Neural progenitor cell (in vitro differentiated cells): ENCODE data around the gene ARFGAP3. TPM values are rescaled to one million over a fixed set of nuclear protein-coding genes. Genes with fewer than 3 reads are reported as not detected.

Source experiments
- DNase-seq: peaks from one replicate; pipeline ENCODE4 v3.0.0-alpha.2; 2016; ENCODE audit warnings: low spot score
- H2AFZ ChIP-seq: fragments of 200-600 bp; sonication (generic); replicated peaks from 2 replicates; pipeline ENCODE4 v1.6.1; 2016; ENCODE audit warnings: antibody characterized with exemption
- H3F3A ChIP-seq: fragments of 200-600 bp; sonication (generic); 2 replicates; pipeline ENCODE4 v1.6.1; 2016; ENCODE audit warnings: antibody characterized with exemption, low read depth
- H3K27ac ChIP-seq: fragments of 200-600 bp; sonication (generic); 2 replicates; pipeline ENCODE4 v1.5.1; 2016; ENCODE audit warnings: mild to moderate bottlenecking
- H3K27me3 ChIP-seq: fragments of 200-600 bp; sonication (generic); 2 replicates; pipeline ENCODE4 v1.6.1; 2016; ENCODE audit warnings: mild to moderate bottlenecking, moderate library complexity
- H3K36me3 ChIP-seq: fragments of 200-600 bp; sonication (generic); 2 replicates; pipeline ENCODE4 v1.5.1; 2016
- H3K4me1 ChIP-seq: fragments of 200-600 bp; sonication (generic); 2 replicates; pipeline ENCODE4 v1.6.1; 2016; ENCODE audit warnings: mixed run types
- H3K4me2 ChIP-seq: fragments of 200-600 bp; sonication (generic); 2 replicates; pipeline ENCODE4 v1.6.1; 2016
- H3K4me3 ChIP-seq: fragments of 200-600 bp; sonication (generic); 2 replicates; pipeline ENCODE4 v1.5.1; 2016
- H3K79me2 ChIP-seq: fragments of 200-600 bp; sonication (generic); 2 replicates; pipeline ENCODE4 v1.6.1; 2016; ENCODE audit warnings: low read depth
- H3K9ac ChIP-seq: fragments of 200-600 bp; sonication (generic); 2 replicates; pipeline ENCODE4 v1.6.1; 2016
- H3K9me3 ChIP-seq: fragments of 200-600 bp; sonication (generic); 2 replicates; pipeline ENCODE4 v1.5.1; 2016; ENCODE audit warnings: low read depth
- H4K20me1 ChIP-seq: fragments of 200-600 bp; sonication (generic); 2 replicates; pipeline ENCODE4 v1.6.1; 2016; ENCODE audit warnings: low read depth
- H3K27ac Mint-ChIP-seq: 3 replicates; pipeline ENCODE4 v1.8.0; 2021; ENCODE audit warnings: mixed read lengths
- H3K27me3 Mint-ChIP-seq: 2 replicates; pipeline ENCODE4 v1.8.0; 2022; ENCODE audit warnings: low read depth, mild to moderate bottlenecking, inconsistent platforms, moderate library complexity, mixed read lengths; ENCODE audit not compliant: insufficient read depth
- H3K36me3 Mint-ChIP-seq: 3 replicates; pipeline ENCODE4 v1.8.0; 2021; ENCODE audit warnings: mixed read lengths
- H3K4me1 Mint-ChIP-seq: 3 replicates; pipeline ENCODE4 v1.8.0; 2021; ENCODE audit warnings: mixed read lengths
- H3K4me3 Mint-ChIP-seq: 3 replicates; pipeline ENCODE4 v1.8.0; 2021; ENCODE audit warnings: mild to moderate bottlenecking, moderate library complexity, mixed read lengths
- H3K9me3 Mint-ChIP-seq: 3 replicates; pipeline ENCODE4 v1.8.0; 2020; ENCODE audit warnings: mixed read lengths
- CTCF ChIP-seq: fragments of 200-600 bp; sonication (generic); IDR thresholded peaks from 2 replicates; pipeline ENCODE4 v1.5.1; 2017; ENCODE audit warnings: antibody characterized with exemption, mild to moderate bottlenecking
- EZH2 ChIP-seq: fragments of 200-600 bp; sonication (generic); IDR thresholded peaks from 2 replicates; pipeline ENCODE4 v1.6.1; 2017; ENCODE audit warnings: antibody characterized with exemption, mild to moderate bottlenecking, moderate library complexity
- EZH2phosphoT487 ChIP-seq: fragments of 200-600 bp; sonication (generic); IDR thresholded peaks from 2 replicates; pipeline ENCODE4 v1.6.1; 2017; ENCODE audit warnings: antibody characterized with exemption
- total RNA-seq: library from RNA; depleted of rRNA; stranded (reverse); fragments of >200 nt; gene quantifications from 2 replicates; pipeline ENCODE4 v1.2.3, GENCODE V29; 2015; ENCODE audit warnings: low replicate concordance

Gene ARFGAP3
- total RNA-seq, 1 donor from 2014 or later: 53.9 TPM

GRCh38 chr22:42831712-42832111, 25.4 kb downstream of the ARFGAP3 start:
- Histone ChIP-seq H4K20me1 (no peaks in the 10 kb centered on the region), H3K9me3 (no peaks in the 10 kb centered on the region), H3K27me3 (no peaks in the 10 kb centered on the region), H3K4me3 (no peak overlapping the region), H3K36me3 (peaks cover 6% of the 10 kb centered on the region), H3K4me2 (no peak overlapping the region), H3K4me1 (no peaks in the 10 kb centered on the region), H3F3A (no peaks in the 10 kb centered on the region), H3K79me2 (no peaks in the 10 kb centered on the region), H3K9ac (no peak overlapping the region), H2AFZ (no peak overlapping the region), H3K27ac (no peak overlapping the region)
- TF ChIP-seq EZH2 (no peak), CTCF (no peak), EZH2phosphoT487 (no peak)
- Mint-ChIP-seq H3K36me3 (peaks cover 15% of the 10 kb centered on the region), H3K27me3 (no peaks in the 10 kb centered on the region), H3K4me3 (no peak overlapping the region), H3K9me3 (no peaks in the 10 kb centered on the region), H3K4me1 (no peaks in the 10 kb centered on the region), H3K27ac (no peak overlapping the region)
- no peak for DNase-seq

GRCh38 chr22:42830161-42830560, 26.9 kb downstream of the ARFGAP3 start:
- H3K4me1 Mint-ChIP-seq: no peaks in the 10 kb centered on the region
- H3K4me2 ChIP-seq: no peak overlapping the region

GRCh38 chr22:42829302-42829701, 27.8 kb downstream of the ARFGAP3 start:
- H3K27ac ChIP-seq: no peak overlapping the region
- peaks cover 6% of the 10 kb centered on the region for H3K36me3 ChIP-seq
- no peak for DNase-seq
- no peak overlapping the region for H3K4me3 Mint-ChIP-seq
- no peaks in the 10 kb centered on the region for H3K79me2 ChIP-seq
- no peak overlapping the region for H3K27ac Mint-ChIP-seq
- no peaks in the 10 kb centered on the region for H3K4me1 ChIP-seq
- no peak for TF ChIP-seq EZH2phosphoT487
- TF ChIP-seq EZH2: no peak
- TF ChIP-seq CTCF: no peak
- H3K36me3 Mint-ChIP-seq: peaks cover 14% of the 10 kb centered on the region
- no peak overlapping the region for H3K9ac ChIP-seq
- no peaks in the 10 kb centered on the region for H3K9me3 ChIP-seq
- no peaks in the 10 kb centered on the region for H3F3A ChIP-seq
- no peak overlapping the region for H3K4me3 ChIP-seq
- H3K27me3 Mint-ChIP-seq: no peaks in the 10 kb centered on the region
- H3K9me3 Mint-ChIP-seq: no peaks in the 10 kb centered on the region
- no peaks in the 10 kb centered on the region for H3K27me3 ChIP-seq
- H3K4me1 Mint-ChIP-seq: no peaks in the 10 kb centered on the region
- no peaks in the 10 kb centered on the region for H4K20me1 ChIP-seq
- H3K4me2 ChIP-seq: no peak overlapping the region
- no peak overlapping the region for H2AFZ ChIP-seq

More at GRCh38 chr22:42830161-42830560, 26.9 kb downstream of the ARFGAP3 start:
- Histone ChIP-seq H3K9ac (no peak overlapping the region), H3K4me1 (no peaks in the 10 kb centered on the region), H3K36me3 (peaks cover 6% of the 10 kb centered on the region), H3K27ac (no peak overlapping the region), H4K20me1 (no peaks in the 10 kb centered on the region), H3K9me3 (no peaks in the 10 kb centered on the region), H3K79me2 (no peaks in the 10 kb centered on the region), H3K27me3 (no peaks in the 10 kb centered on the region), H2AFZ (no peak overlapping the region), H3F3A (no peaks in the 10 kb centered on the region), H3K4me3 (no peak overlapping the region)
- TF ChIP-seq CTCF: no peak
- no peak for TF ChIP-seq EZH2
- TF ChIP-seq EZH2phosphoT487: no peak
- no peaks in the 10 kb centered on the region for H3K9me3 Mint-ChIP-seq
- H3K4me3 Mint-ChIP-seq: no peak overlapping the region
- no peak for DNase-seq
- H3K36me3 Mint-ChIP-seq: peaks cover 13% of the 10 kb centered on the region
- H3K27me3 Mint-ChIP-seq: no peaks in the 10 kb centered on the region
- H3K27ac Mint-ChIP-seq: no peak overlapping the region
